ENCODE results near the gene SRSF2. TPM values are rescaled to one million over a fixed set of nuclear protein-coding genes. Genes with fewer than 3 reads are reported as not detected.
"Not testable (repeated sequence)": the region's sequence is repeated elsewhere in the genome, so short reads cannot be mapped to it uniquely, and the experiment has no call there.

SRSF2 gene
- total RNA-seq, 4 donors from 2014 or later = 127 to 753 (median 167) TPM

- no peaks in the 10 kb centered on the region for H3K36me3 ChIP-seq
- TF ChIP-seq CTCF (IDR thresholded peaks at IDR 0.05) = peak; percentile 62 to 80 (median 74)
- peak in 1 of 2 donors; percentile 51 for TF ChIP-seq POLR2A (IDR thresholded peaks at IDR 0.05)
These were observed 10.1 kb downstream of the SRSF2 start, which contains the start of gene METTL23 for GRCh38 chr17:76726776-76727718. METTL23 (plus strand) TSS chr17:76726839; CDS start chr17:76729711, 2,872 bp downstream.

DNA sequence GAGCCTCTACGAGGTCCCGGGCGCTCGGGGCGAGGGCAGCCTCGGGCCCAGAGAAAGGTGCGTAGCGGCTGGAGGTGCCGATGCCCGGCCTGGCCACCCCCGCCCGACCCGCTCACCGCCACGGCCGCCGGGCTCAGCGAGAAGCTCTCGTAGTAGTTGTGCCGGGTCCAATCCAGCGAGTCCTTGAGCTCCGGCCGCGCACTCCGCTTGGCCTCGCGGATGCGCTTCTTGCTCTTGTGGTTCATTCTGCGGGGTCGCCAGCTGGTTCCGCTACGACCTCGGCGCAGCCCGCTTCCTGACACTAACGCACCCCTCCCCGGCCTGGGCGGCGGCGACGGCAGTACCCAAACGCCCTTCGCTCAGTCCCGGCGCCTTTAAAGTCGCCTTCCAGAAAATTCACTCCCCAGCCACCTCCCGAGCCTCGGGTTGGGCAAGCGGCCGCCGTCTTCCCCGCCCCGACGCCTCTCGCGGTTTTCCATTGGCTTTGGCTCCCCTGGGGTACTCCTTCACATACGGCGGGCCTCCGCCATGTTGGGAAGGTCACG, 10.8 kb downstream of the SRSF2 start, which contains the start of gene JMJD6:
JMJD6 (minus strand) TSS at position 376 of the 545 bp plus-strand sequence; CDS start at position 245, 131 bp downstream.
- peaks cover 8 to 19% of the 10 kb centered on the region in 2 donors for H3K4me1 ChIP-seq
- H3K9me3 ChIP-seq = no peaks in the 10 kb centered on the region
- peak within 1 kb of the TSS; percentile 91 to 98 for H3K4me3 ChIP-seq
- no peaks in the 10 kb centered on the region for H3K27me3 ChIP-seq
- H3K36me3 ChIP-seq = no peaks in the 10 kb centered on the region
- no peak for TF ChIP-seq CTCF (IDR thresholded peaks at IDR 0.05)
- peak; percentile 86 to 94 for TF ChIP-seq POLR2A (IDR thresholded peaks at IDR 0.05)
- H3K27ac ChIP-seq = peak within 1 kb of the TSS; percentile 98 to 99
- DNase-seq = peak; percentile 97
- intact Hi-C loops (cut with DNase I; ENCODE audit: low total_unique reads) = no loop called here

More at GRCh38 chr17:76726776-76727718, 10.1 kb downstream of the SRSF2 start, which contains the start of gene METTL23:
- Histone ChIP-seq H3K4me3 (peak within 1 kb of the TSS; percentile 91 to 98), H3K27me3 (no peaks in the 10 kb centered on the region), H3K4me1 (peaks cover 8 to 19% of the 10 kb centered on the region in 2 donors), H3K27ac (peak within 1 kb of the TSS; percentile 98 to 99), H3K9me3 (no peaks in the 10 kb centered on the region)
- peak; percentile 86 to 87 for DNase-seq
- intact Hi-C loops (cut with DNase I; ENCODE audit: low total_unique reads) = no loop called here

GRCh38 chr17:76725580-76726230, 11.4 kb downstream of the SRSF2 start:
- peaks cover 8 to 19% of the 10 kb centered on the region in 2 donors for H3K4me1 ChIP-seq
- TF ChIP-seq POLR2A (IDR thresholded peaks at IDR 0.05) (no peak), CTCF (IDR thresholded peaks at IDR 0.05) (peak in 1 of 4 experiments; percentile 13)
- peak; percentile 58 to 68 for DNase-seq
- no peaks in the 10 kb centered on the region for H3K27me3 ChIP-seq
- peak overlapping the region; percentile 91 to 98 for H3K4me3 ChIP-seq
- intact Hi-C loops (cut with DNase I; ENCODE audit: low total_unique reads) = no loop called here
- H3K36me3 ChIP-seq = no peaks in the 10 kb centered on the region
- H3K9me3 ChIP-seq = no peaks in the 10 kb centered on the region
- H3K27ac ChIP-seq = peak overlapping the region; percentile 98 to 99

GRCh38 chr17:76723812-76724211, 13.3 kb downstream of the SRSF2 start:
- Histone ChIP-seq H3K27me3 (no peaks in the 10 kb centered on the region), H3K36me3 (no peaks in the 10 kb centered on the region), H3K4me3 (no peak overlapping the region), H3K27ac (no peak overlapping the region), H3K4me1 (peaks cover 8 to 19% of the 10 kb centered on the region in 2 donors), H3K9me3 (no peaks in the 10 kb centered on the region)
- intact Hi-C loops (cut with DNase I; ENCODE audit: low total_unique reads) = no loop called here
- no peak for DNase-seq
- TF ChIP-seq POLR2A (IDR thresholded peaks at IDR 0.05) = no peak
- no peak for TF ChIP-seq CTCF (IDR thresholded peaks at IDR 0.05)

GRCh38 chr17:76722977-76723376, 14.2 kb downstream of the SRSF2 start:
- H3K27me3 ChIP-seq; H3K9me3 ChIP-seq; DNase-seq; H3K36me3 ChIP-seq; H3K27ac ChIP-seq; H3K4me3 ChIP-seq; intact Hi-C loops (cut with DNase I; ENCODE audit: low total_unique reads): not testable (repeated sequence)
- H3K4me1 ChIP-seq = peaks cover 8 to 19% of the 10 kb centered on the region in 2 donors

Measured in uterus (tissue), 4 donors.